H9 (cell line): Measurements from ENCODE around the gene RAPH1. TPM values are rescaled to one million over a fixed set of nuclear protein-coding genes. Genes with fewer than 3 reads are reported as not detected.

Experiments
- DNase-seq: peaks from one replicate; pipeline ENCODE4 v3.0.0-alpha.2; 2017
- H2AFZ ChIP-seq: one replicate; pipeline ENCODE4 v1.6.1; 2013; ENCODE audit warnings: mild to moderate bottlenecking, low read length, control low read depth, moderate library complexity
- H2AK5ac ChIP-seq: 2 replicates; pipeline ENCODE4 v1.6.1; 2013; ENCODE audit warnings: low read length, control low read depth, mixed read lengths; ENCODE audit not compliant: insufficient read length
- H2BK120ac ChIP-seq: one replicate; pipeline ENCODE4 v1.6.1; 2013; ENCODE audit warnings: low read depth, mild to moderate bottlenecking, low read length, control low read depth, inconsistent platforms; ENCODE audit not compliant: poor library complexity, severe bottlenecking
- H2BK12ac ChIP-seq: 2 replicates; pipeline ENCODE4 v1.6.1; 2013; ENCODE audit warnings: low read length, control low read depth, mixed read lengths, low read depth; ENCODE audit not compliant: insufficient read length
- H2BK15ac ChIP-seq: 2 replicates; pipeline ENCODE4 v1.6.1; 2013; ENCODE audit warnings: low read depth, low read length, control low read depth
- H2BK20ac ChIP-seq: one replicate; pipeline ENCODE4 v1.6.1; 2013; ENCODE audit warnings: low read depth, mild to moderate bottlenecking, low read length, control low read depth, inconsistent platforms; ENCODE audit not compliant: poor library complexity, severe bottlenecking
- H2BK5ac ChIP-seq: 2 replicates; pipeline ENCODE4 v1.6.1; 2013; ENCODE audit warnings: low read length, control low read depth, mixed read lengths; ENCODE audit not compliant: insufficient read length
- H3K14ac ChIP-seq: 2 replicates; pipeline ENCODE4 v1.6.1; 2013; ENCODE audit warnings: low read length, control low read depth; ENCODE audit not compliant: insufficient read depth
- H3K18ac ChIP-seq: 2 replicates; pipeline ENCODE4 v1.6.1; 2013; ENCODE audit warnings: low read depth, mild to moderate bottlenecking, mixed read lengths, low read length, control low read depth; ENCODE audit not compliant: insufficient read length
- H3K23ac ChIP-seq: 2 replicates; pipeline ENCODE4 v1.6.1; 2013; ENCODE audit warnings: low read length, control low read depth, mixed read lengths, low read depth; ENCODE audit not compliant: insufficient read length
- H3K23me2 ChIP-seq: 2 replicates; pipeline ENCODE4 v1.6.1; 2013; ENCODE audit warnings: low read depth, mild to moderate bottlenecking, mixed read lengths, low read length, control low read depth; ENCODE audit not compliant: insufficient read length, poor library complexity, severe bottlenecking
- H3K27ac ChIP-seq: 2 replicates; pipeline ENCODE4 v1.5.1; 2013; ENCODE audit warnings: low read length, control low read depth, mixed read lengths, low read depth; ENCODE audit not compliant: insufficient read length
- H3K27me3 ChIP-seq: 2 replicates; pipeline ENCODE4 v1.6.1; 2013; ENCODE audit warnings: low read length, control low read depth, inconsistent platforms; ENCODE audit not compliant: insufficient read depth
- H3K4ac ChIP-seq: 2 replicates; pipeline ENCODE4 v1.6.1; 2013; ENCODE audit warnings: low read depth, mild to moderate bottlenecking, control low read depth, inconsistent platforms, low read length, moderate library complexity
- H3K4me1 ChIP-seq: 2 replicates; pipeline ENCODE4 v1.6.1; 2013; ENCODE audit warnings: low read length, control low read depth, inconsistent platforms; ENCODE audit not compliant: insufficient read depth
- H3K4me2 ChIP-seq: 2 replicates; pipeline ENCODE4 v1.6.1; 2013; ENCODE audit warnings: low read length, control low read depth, mixed read lengths; ENCODE audit not compliant: insufficient read length, insufficient read depth
- H3K56ac ChIP-seq: 2 replicates; pipeline ENCODE4 v1.6.1; 2013; ENCODE audit warnings: low read depth, mild to moderate bottlenecking, mixed read lengths, low read length, control low read depth; ENCODE audit not compliant: insufficient read length
- H3K79me1 ChIP-seq: 2 replicates; pipeline ENCODE4 v1.6.1; 2013; ENCODE audit warnings: low read depth, mild to moderate bottlenecking, moderate library complexity, low read length, control low read depth, inconsistent platforms; ENCODE audit not compliant: insufficient read depth, poor library complexity, severe bottlenecking
- H3K79me2 ChIP-seq: 2 replicates; pipeline ENCODE4 v1.6.1; 2013; ENCODE audit warnings: low read length, control low read depth, inconsistent platforms; ENCODE audit not compliant: insufficient read depth
- H3K9ac ChIP-seq: 2 replicates; pipeline ENCODE4 v1.6.1; 2013; ENCODE audit warnings: low read length, control low read depth, mixed read lengths; ENCODE audit not compliant: insufficient read length; ENCODE audit errors: extremely low read depth
- H3K9me3 ChIP-seq: one replicate; pipeline ENCODE4 v1.6.1; 2013; ENCODE audit warnings: low read depth, low read length, inconsistent platforms; ENCODE audit not compliant: control insufficient read depth
- H3T11ph ChIP-seq: one replicate; pipeline ENCODE4 v1.6.1; 2013; ENCODE audit warnings: mild to moderate bottlenecking, low read length, control low read depth, inconsistent platforms
- H4K20me1 ChIP-seq: one replicate; pipeline ENCODE4 v1.6.1; 2013; ENCODE audit not compliant: control insufficient read depth, insufficient read length, insufficient read depth
- H4K5ac ChIP-seq: 2 replicates; pipeline ENCODE4 v1.6.1; 2013; ENCODE audit warnings: low read depth, mild to moderate bottlenecking, mixed read lengths, low read length, control low read depth; ENCODE audit not compliant: insufficient read length
- H4K8ac ChIP-seq: replicated peaks from 2 replicates; pipeline ENCODE4 v1.6.1; 2013; ENCODE audit warnings: low read length, control low read depth, mixed read lengths, low read depth; ENCODE audit not compliant: insufficient read length
- H4K91ac ChIP-seq: 2 replicates; pipeline ENCODE4 v1.6.1; 2013; ENCODE audit warnings: low read depth, mild to moderate bottlenecking, moderate library complexity, mixed read lengths, low read length, control low read depth; ENCODE audit not compliant: insufficient read length
- H3K27ac Mint-ChIP-seq, 3 experiments: 2 replicates in 2 of 3; 3 replicates in 1 of 3; pipeline ENCODE4 v1.8.0; 2020 to 2021; ENCODE audit warnings: mixed read lengths in 3 of 3, mild to moderate bottlenecking in 1 of 3, moderate library complexity in 1 of 3
- H3K27me3 Mint-ChIP-seq: 2 replicates; pipeline ENCODE4 v1.8.0; 2021; ENCODE audit warnings: low read depth, mild to moderate bottlenecking, moderate library complexity, mixed read lengths
- H3K36me3 Mint-ChIP-seq, 3 experiments: 2 replicates in 2 of 3; 3 replicates in 1 of 3; pipeline ENCODE4 v1.8.0; 2020 to 2021; ENCODE audit warnings: low read depth in 3 of 3, mixed read lengths in 3 of 3; ENCODE audit not compliant: insufficient read depth in 1 of 3
- H3K4me1 Mint-ChIP-seq, 2 experiments: 2 replicates each; pipeline ENCODE4 v1.8.0; 2020; ENCODE audit warnings: mixed read lengths in 2 of 2
- H3K4me3 Mint-ChIP-seq, 2 experiments: 2 replicates in 1 of 2; 3 replicates in 1 of 2; pipeline ENCODE4 v1.8.0; 2020 to 2021; ENCODE audit warnings: mild to moderate bottlenecking in 2 of 2, mixed read lengths in 2 of 2, moderate library complexity in 1 of 2
- H3K9me3 Mint-ChIP-seq, 2 experiments: 2 replicates in 1 of 2; 3 replicates in 1 of 2; pipeline ENCODE4 v1.8.0; 2020; ENCODE audit warnings: mild to moderate bottlenecking in 2 of 2, mixed read lengths in 2 of 2, moderate library complexity in 1 of 2
- CTCF ChIP-seq: fragments of 200-600 bp; sonication (generic); conservative IDR thresholded peaks from 3 replicates; pipeline ENCODE4 v1.8.0; 2021; ENCODE audit warnings: antibody characterized with exemption, mild to moderate bottlenecking
- WGBS: extraction: QIAGEN DNeasy Blood & Tissue Kit; methylation state at CpG from one replicate; pipeline ENCODE4 v1.1.7; 2013; ENCODE audit warnings: missing lambda C conversion rate, low lambda C conversion rate, mixed read lengths; ENCODE audit not compliant: insufficient read length; ENCODE audit errors: extremely low coverage; 5-methylcytosine and 5-hydroxymethylcytosine counted together
- total RNA-seq: library from RNA; stranded (reverse); gene quantifications from 2 replicates; pipeline ENCODE4 v1.2.1, GENCODE V29; 2021

RAPH1 gene
- total RNA-seq, 1 experiment from 2014 or later = 17.1 TPM

GRCh38 chr2:203438528-203438927 lies 96.6 kb downstream of the RAPH1 start:
- Histone ChIP-seq H2AFZ (no peak overlapping the region), H3K56ac (no peak overlapping the region), H3K4me1 (no peaks in the 10 kb centered on the region), H4K5ac (no peak overlapping the region), H3K27ac (no peak overlapping the region), H2AK5ac (no peak overlapping the region), H3K9ac (no peak overlapping the region), H4K91ac (no peak overlapping the region), H3K23me2 (no peaks in the 10 kb centered on the region), H3K14ac (no peak overlapping the region), H3K79me2 (no peaks in the 10 kb centered on the region), H3K18ac (no peak overlapping the region), H3K4ac (no peak overlapping the region), H3K79me1 (no peaks in the 10 kb centered on the region), H3K4me2 (no peak overlapping the region), H2BK15ac (no peak overlapping the region), H3K27me3 (no peaks in the 10 kb centered on the region), H2BK20ac (no peak overlapping the region), H3K23ac (no peak overlapping the region), H4K8ac (no peak overlapping the region), H2BK5ac (no peak overlapping the region), H3K9me3 (no peaks in the 10 kb centered on the region), H4K20me1 (no peaks in the 10 kb centered on the region), H2BK120ac (no peak overlapping the region), H3T11ph (no peak overlapping the region), H2BK12ac (no peak overlapping the region)
- no peak for DNase-seq
- H3K9me3 Mint-ChIP-seq = no peaks in the 10 kb centered on the region
- H3K27me3 Mint-ChIP-seq = no peaks in the 10 kb centered on the region
- no CpG with 5 or more reads among the region's 2 CpGs for WGBS
- peaks cover 9 to 19% of the 10 kb centered on the region in 2 experiments for H3K4me1 Mint-ChIP-seq
- 0 out of 7 replicates have a peak overlapping the region, but pooled peaks of 1 of the 3 experiments have one; percentile 6 for H3K27ac Mint-ChIP-seq
- no peak for TF ChIP-seq CTCF
- H3K36me3 Mint-ChIP-seq = peaks cover 6 to 22% (median 21%) of the 10 kb centered on the region in 3 experiments; a peak in 6 of 7 replicates
- H3K4me3 Mint-ChIP-seq = no peak overlapping the region
